ENCODE results near the gene GCSH.

Gene GCSH

DNA sequence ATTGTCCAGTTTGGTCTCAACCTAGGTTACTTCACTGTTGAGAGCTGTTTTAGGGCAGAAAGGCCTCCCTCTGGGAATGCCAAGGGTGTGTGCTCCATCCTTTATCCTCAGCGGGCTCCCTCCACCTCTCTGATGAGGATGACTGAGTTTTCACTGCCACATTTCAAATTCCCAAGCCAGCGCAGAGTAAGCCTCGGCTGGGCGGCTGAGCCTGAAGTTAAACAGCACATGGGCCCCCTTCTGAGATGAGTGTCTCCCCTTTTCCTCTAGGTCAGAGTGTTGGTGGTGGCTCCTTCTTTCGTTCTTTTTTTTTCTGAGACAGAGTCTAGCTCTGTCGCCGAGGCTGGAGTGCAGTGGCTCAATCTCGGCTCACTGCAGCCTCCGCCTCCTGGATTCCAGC lies 5.5 kb upstream of the GCSH start:
- no peak for FAIRE-seq

DNA sequence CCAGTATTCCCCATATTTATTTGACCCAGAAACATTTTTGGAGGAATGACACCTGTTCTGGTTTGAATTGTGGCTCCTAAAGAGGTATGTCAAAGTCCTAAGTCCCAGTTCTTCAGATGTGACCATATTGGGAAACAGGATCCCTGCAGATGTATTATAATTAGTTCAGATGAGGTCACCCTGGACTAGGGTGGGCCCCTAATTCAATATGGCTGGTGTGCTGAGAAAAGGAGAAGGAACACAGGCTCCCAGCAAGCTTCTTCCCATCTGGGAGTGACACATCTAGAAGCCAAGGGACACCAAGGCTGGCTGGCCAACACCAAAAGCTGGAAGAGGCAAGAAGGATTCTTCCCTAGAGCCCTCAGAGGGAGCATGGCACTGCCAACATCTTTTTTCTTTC lies 3.8 kb upstream of the GCSH start:
- FAIRE-seq, result no peak

DNA sequence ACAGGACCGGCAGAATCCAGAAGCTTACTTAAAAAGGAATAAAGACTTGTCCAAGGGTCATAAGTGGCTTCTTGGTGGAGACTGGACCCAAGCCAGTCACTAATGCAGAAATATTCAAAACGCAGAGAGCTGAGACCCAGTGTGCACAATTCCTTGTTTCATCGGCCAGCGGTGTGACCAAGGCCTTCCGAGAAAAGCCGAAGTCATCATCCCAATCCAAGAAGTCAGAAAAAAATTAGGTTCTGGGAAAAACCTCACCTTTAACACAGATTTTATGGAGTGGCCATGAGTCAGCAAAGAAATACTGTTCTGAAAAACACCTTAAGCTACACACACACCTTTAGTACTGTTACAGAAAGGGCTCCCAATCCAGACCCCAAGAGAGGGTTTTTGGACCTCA lies 1.0 kb upstream of the GCSH start:
- FAIRE-seq, result no peak

DNA sequence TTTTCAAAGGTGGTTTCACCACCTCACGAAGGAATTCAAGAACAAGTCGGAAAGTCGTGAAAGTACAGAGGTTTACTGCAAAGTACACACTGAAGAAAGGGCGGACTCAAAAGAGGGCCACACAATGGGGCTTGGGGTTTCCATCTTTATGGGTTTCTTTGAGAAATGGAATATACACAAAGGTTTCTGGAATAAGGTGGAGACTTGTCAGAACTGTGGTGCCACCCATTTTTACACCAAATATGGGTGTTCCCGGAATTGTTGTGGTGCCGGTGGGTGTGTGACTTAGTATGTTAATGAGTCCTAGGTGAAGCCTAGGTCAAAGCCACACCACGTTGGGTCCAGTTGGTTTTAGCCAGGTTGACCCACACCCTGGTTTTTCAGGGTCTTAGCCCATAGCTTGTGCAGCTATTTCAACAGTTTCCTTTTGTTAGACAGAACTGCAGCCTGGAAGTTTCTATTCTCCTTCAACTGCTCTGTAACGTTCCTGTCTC lies 567 bp upstream of the GCSH start:
- FAIRE-seq, result no peak

DNA sequence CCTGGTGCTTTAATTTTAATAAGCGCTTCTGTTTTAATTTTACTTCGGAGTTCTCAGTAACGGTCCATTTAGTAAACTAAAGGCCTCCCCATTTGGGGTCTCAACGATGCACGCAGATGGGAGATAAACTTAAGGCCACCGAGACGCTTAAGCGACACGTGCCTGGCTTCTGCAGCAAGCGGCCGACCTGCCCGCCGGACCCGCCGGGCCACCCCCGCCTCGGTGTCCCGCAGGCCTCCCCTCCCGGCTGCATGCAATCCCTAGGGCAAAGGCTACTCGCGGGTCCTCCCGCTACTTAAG lies 592 bp downstream of the GCSH start:
- FAIRE-seq, result no peak

DNA sequence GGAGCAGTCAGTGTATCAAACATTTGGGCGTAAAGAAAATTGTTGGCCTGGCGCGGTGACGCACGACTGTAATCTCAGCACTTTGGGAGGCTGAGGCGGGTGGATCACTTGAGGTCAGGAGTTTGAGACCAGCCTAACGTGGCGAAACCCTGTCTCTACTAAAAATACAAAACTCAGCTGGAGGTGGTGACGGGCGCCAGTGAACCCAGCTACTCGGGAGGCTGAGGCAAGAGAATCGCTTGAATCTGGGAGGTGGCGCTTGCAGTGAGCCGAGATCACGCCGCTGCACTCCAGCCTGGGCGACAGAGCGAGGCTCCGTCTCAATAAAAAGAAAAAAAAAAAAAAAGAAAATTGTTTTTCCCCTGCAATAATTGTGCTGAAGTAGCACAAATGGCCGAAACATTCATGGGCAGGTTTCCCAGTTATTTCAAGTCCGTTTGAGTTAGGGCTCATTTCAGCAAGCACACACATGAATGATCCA lies 1.4 kb downstream of the GCSH start:
- no peak for FAIRE-seq

DNA sequence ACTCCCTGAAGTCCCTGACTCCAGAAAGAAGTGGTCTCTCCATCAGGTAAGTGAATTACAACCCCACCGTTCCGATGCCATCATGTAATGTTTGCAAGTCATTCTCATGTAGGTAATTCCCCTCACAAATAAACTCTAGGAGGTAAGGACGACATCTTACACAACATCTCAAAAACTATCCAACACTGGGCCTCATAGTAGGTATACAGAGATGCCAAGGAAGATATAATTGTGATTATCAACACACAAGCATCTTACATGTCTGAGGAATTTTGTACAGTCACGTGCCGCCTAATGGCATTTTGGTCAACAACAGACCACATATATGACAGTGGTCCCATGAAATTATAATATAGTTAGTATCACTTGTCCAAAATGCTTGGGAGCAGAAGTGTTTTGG lies 7.4 kb downstream of the GCSH start:
- no peak for FAIRE-seq

DNA sequence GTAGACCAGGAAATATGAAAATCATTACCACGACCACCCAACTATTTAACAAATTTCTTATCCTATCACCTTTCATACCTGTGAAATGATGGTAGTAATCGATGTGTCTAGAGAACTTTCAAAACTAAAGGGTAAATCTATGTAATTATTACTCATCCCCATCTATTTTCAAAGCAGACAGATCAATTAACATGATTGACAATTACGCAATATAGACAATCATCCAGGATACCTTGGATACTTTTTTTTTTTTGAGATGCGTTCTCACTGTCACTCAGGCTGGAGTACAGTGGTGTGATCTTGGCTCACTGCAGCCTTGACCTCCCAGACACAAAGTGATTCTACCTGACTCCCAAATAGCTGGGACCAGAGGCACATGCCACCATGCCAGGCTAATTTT lies 15.2 kb downstream of the GCSH start:
- no peak for FAIRE-seq

DNA sequence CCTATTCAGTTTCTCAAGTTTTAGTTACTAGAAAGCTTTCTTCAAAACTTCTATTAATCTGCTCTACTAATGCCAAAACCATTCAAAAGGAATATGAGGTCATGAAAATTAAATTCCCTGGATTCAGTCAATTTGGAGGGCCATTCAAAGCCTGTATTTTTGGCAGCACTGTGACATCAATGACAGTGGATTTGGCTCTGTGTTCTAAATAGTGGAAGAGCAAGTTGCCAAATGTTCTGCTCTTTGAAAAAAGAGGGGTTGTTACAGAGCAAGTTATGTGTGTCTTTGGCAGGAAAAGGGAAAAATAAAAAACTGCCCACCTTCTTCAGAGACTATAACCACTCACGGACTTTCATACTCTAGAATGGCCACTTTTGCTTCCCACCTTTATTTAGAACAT lies 16.0 kb downstream of the GCSH start:
- no peak for FAIRE-seq

DNA sequence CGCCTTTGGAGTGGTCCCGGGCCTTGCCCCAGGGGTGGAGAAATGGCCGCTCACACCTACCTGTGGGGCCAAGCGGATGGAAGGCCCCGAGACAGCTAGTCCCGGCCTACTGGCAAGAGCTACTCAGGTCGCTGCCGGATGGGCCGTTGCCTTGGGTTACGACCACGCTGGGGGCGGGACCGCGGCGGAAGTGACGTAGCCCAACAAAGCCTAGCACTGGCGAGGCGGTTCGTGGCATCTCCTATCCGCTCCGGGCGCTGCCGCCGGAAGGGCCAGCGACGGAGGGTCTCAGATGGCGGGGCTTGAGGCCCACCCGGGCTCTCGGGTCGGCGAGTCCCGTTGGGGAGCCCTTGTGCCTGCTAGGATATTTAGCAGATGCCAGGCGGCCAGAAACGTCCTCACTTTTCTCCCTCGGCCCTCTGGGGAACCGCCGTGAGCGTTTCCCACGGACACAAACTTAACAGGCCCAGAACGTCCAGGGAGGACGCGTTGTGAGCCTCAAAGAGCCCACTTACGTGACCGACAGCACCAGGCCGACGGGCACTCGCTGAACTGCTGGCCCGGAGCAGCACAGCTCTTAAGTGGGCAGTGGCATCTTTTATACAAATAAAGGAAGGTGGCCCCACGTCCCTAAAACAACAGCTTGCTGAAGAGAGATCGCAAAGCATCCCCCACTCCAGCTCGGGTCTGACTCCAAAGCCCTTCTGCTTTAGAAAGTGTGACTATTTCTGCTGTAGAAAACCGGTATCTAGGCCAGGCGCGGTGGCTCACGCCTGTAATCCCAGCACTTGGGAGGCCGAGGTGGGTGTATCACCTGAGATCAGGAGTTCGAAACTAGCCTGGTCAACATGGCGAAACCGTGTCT lies 18.9 kb downstream of the GCSH start, which contains the start of gene C16orf46:
TSS of gene C16orf46 (minus strand) at position 163 of the 865 bp plus-strand sequence. CDS start 13,283 bp downstream, outside the sequence.
- no peak for FAIRE-seq

DNA sequence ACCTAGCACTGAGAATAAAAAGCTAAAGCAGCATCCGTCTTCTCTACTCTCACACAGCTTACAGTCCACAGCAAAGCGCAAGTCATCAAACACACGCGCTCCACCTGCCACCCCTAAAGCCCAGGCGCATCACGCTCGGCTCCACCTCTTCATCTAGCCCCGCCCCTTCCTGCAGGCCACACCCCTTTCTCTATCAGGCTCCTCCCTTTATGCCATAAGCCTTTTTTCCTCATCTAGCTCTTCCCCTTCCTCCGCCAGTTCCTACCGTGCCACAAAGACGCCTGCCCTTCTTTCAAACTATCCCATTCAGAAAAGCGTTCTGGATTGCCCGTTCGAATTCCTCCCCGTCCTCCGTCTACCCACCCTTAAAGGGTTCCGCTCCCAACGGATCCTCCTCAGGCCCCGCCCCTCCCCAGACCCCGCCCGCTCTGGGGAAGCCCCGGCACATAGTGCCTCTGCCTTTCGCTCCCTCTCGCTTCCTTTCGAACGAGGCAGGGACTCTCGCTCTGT lies 19.6 kb downstream of the GCSH start:
- no peak for FAIRE-seq

DNA sequence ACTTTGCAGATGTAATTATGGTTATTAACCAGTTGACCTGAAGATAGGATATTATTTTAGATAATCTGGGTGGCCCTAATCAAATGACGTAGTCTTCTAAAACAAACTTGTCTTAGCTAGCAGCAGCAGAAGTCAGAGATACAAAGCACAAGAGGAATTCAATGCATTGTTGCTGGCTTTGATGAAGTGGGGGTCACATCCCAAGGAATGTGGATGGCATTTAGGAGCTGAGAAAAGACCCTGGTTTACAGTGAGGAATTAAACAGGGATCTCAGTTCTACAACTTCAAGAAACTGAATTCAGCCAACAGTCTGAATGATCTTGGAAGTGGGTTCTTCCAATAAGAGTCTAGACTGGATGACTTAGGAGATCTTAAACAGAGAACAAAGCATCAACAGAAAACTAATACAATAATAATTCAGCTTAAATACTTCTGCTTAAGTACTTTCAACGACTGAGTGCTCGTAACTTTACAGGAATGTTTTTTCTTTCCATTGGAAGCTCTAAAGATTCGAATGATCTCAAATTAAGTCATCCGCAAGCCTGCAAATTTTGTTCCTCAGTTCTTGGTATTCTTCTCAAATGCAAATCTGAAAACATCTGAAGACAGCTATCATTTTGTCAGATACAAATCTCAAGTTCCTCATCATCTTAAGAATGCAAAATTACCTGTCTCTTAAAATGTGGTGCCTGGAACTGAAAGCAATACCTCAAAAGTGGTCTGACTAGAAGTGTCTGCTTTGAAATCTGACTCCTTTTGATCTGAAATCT lies 22.4 kb downstream of the GCSH start:
- FAIRE-seq, result no peak

DNA sequence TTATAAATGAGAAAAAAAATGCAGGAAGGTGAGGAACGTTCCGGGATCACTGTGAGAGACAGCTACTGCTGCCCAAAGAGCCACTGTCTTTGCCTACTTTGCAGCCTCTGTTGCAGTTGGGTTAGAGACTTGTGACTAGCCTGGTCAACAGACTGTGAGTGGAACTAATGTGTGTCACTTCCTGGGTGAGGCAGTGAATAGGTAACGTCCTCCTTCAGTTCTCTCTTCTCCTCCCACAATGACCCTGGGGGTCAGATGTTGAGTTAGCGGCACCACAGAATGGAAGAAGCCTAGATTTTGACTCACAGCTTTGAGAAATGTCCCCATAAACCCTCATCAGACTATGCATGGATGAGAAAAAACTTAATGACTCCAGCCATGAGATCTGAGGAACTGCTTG lies 24.4 kb downstream of the GCSH start:
- no peak for FAIRE-seq

DNA sequence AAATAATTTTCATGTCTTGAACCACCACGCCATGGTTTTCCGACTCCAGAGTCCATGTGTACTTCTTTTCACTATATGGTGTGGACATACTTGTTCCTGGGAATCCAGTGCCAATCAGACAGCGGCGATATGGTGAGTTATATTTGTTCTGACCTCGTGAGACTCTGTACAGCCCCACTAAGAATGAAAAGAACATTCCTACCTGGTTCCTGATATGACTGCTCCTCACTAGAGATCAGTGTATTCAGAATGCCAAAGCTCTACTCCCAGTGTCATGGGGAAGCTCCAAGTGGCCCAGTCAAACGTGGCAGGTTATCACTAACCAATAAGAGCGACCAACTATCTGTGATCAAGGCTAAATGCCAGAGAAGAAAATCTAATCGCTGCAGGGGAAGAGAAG lies 25.2 kb downstream of the GCSH start:
- no peak for FAIRE-seq

DNA sequence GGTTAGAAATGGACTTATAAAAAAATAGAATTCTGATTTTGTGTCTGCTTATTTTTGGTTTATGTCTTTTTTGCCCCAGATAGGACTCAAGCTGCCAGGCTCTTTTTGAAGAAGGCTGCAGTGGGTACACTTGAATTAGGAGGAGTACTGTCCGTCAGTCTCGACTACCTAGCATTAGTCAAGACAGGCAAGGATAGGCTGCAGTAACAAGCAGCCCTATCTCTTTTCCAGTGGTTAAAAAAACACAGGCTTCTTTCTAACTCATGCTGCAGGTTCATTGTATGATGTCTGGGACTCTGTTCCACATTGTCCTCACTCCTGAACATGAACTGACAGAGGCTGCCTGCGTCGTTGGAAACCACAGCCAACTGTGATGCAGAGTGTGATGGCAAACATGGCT lies 27.1 kb downstream of the GCSH start:
- no peak for FAIRE-seq

DNA sequence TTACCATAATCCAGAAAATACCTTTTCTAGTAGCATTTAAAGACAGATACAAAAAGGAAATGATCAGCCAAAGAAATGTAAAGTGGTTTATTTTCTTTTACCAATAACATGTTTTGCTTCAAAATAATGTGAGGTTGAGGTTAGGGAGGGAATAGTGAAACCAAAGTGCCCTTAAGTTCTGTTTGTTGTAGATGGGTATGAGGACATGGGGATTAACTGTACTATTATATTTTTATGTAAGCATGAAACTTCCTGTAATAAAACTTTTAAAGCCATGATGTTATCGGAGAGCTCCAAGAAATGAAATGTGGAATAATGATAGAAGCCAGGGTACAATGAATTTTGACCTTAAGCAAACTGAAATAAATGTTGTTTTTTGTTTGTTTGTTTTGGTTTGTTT lies 29.0 kb downstream of the GCSH start:
- FAIRE-seq, result no peak

DNA sequence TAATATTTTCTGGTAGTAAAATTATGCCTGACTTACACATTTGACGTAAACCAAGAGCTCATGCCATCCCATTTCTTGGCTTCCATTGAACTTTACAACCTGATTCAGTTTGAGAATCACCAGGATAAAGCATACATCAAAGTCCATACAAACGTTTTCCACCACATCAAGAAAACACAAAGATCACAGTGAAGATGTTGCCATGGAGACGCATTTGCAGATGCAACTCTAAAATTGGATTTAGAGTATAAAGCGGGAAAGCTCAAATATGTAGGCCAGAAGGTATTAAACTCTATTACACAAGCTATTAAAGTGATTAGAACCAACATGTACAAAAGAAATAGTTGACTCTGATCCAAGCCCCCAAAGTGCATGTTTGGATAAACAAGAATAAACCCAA lies 29.5 kb downstream of the GCSH start:
- no peak for FAIRE-seq

DNA sequence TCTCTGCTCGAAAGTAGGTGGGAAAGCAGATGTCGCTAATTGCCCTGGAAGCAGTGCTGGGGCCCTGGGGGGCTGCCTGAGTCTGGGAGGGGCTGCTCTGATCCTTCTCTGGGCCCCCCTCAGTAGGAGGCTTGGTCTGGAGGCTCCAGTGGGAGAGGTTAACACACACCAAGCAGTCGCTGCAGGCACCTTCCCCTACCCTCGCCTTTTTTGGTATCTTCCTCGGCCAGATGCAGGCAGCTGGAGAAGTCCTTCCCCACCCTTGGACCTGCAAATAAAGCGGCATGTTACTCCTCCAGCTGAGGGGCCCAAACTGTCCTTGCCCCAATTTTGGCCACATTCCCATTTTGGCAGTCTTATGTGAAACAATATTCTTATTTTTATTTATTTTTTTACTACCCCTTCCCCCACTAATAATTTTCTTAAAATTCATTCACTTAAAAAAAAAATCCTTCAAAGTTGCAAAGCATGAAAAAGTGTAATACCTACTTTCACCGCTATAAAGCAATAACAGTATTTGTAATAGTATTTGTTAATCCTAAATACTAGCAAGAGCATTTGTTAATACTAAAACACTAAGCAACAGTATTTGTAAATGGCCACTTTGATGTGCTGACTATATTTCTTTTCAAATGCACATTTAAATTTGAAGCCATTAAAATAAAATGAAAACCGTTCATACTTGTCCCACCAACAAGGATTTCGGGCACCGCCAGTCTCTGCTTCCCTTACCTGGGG lies 34.2 kb downstream of the GCSH start:
- no peak for FAIRE-seq

DNA sequence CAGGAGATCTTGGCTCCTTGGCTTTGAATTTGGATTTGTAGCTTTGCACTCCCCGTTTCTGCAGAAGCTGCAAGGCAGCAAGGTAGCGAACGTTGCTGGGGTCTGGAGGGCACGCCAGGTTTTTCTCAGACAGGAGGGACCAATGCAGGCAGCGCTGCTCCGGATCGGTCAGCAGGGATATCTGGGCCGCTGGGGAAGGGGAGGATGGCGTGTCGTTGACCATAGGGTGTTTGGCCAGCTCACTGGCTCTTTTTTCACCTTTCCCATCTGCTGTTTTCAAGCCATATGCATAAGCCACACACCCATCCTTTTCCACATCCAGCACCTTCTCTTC lies 34.9 kb downstream of the GCSH start:
- no peak for FAIRE-seq

DNA sequence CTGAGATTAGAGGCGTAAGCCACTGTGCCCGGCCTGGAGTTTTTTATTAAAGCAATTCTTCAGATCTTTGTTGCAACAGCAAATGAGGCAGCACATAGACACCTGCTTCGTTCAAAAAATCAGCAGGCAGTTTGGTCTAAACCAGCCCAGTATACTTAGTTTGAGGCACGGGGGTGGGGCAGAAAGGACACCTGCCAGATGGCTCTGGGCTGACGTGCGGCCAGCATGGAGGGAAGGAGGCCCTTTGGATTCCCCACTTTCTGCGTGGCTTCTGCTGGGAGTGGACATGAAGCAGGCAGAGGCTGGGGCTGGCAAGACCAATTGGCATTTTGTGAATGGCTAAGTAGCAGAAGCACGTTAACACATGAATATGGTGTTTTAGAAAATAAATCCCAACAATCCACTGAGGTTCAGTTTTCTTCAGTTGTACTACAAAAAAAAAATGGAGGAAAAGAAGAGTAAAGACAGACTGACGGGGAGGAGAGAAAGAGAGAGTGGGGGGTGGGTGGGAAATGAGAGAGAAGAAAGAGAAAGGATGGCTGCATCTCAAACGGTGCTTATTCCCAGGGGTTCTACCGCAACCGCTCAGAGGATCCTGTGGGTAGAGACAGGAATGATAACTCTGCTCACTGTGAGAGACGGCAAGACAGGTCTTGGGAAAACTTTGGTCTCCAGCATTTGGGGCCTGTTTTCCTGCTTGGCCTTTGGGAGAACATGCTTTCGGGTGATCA lies 35.5 kb downstream of the GCSH start:
- FAIRE-seq, result no peak

DNA sequence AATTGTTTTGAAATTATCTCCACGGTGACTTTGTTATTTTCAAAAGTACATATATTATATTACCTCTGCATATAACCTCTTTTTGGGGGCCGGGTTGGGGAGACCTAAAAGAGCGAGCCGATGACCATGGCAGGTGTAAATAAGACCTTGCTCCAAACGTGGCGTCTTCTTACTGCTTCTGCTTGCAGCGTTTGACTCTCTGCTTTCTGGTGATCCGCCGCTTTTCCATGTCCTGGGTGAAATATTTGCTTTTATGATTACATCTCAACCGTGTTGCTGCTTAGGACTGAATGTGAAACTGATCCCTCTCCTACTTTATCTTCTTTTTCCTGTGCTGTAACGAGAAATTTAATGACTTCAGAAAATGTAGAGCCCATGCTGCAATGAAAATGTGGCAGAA lies 42.4 kb downstream of the GCSH start:
- peak; percentile 45 for FAIRE-seq

DNA sequence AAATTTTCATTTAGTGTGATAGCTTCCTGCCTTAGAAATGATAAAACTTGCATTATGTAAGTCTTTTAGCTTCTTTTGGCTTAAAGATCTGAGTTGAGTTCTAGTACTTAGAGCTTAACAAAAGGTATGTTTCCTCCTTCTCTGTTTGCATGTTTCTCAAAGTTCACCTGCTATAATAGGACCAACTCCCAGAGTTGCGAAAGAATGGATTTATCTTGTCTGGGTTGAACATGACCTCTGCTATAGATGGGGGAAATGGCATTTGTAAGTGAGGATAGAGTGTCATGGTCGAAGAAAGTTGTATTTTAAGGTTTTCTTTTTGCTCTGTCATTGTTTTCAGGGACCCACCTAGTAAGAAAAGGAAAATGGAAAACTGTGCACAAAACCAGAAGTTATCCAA lies 53.4 kb downstream of the GCSH start:
- FAIRE-seq, result no peak

DNA sequence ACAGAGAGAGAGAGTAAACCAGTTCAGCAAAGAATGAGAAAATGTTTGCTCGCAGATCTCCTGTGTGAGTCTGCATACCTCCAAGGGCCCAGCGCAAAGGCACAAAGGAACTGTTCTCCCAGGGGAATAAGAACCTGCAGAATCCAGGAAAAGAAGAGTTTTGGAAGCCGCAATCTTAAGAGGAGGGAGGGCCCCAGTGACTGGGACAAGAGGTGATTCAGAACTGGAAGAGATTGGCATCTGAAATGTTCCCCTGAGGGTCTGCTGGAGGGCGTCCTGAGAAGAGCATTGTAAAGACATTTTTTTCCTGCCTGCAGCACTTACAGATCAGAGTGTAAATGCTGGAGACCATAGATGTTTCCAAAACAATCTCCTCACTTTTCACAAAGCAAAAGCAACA lies 54.5 kb downstream of the GCSH start:
- no peak for FAIRE-seq

Data from islet of Langerhans (tissue), 1 donor.